Measurements from ENCODE around the gene LAMB4.
A peak's percentile ranks its signal among the peaks of the same experiment; 100 is the strongest.
"Not testable (repeated sequence)": the region's sequence is repeated elsewhere in the genome, so short reads cannot be mapped to it uniquely, and the experiment has no call there.

Gene LAMB4

DNA sequence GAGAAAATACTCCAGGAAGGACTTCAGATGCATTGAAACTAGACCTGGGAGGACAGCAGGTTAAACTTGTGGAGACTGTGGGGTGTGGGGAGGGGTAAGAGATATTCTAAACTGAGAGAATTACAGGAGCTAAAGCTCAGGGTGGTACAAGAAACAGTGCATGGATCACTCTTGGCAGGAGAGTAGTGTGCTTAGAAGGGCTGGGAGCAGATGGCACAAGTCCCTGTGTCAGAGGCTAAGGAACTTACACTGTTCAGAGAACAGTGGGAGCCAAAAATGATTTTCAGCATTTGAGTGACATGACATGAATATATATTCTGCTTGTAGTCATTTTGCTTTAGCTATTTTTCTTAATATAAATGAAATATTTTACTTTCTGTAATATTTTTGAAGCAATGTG lies 91.2 kb downstream of the LAMB4 start:
- DNase-seq = no peak

DNA sequence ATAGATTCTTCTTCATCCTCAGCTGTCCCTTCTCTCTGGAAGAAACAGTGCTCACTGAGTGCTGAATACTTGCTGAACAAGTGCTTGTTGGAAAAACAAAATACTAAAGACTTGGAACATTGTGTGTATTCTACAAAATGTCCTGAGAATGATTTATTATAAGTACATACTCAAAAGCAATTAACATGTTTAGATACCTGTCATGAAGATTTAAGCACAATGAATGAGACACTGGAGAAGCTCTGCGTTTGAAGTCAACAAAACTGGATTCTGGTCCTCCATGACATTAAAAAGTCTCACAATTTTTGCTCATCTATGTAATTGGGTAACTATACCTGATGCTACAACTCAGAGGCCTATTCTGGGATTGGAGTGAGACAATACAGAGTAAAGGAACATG lies 92.4 kb downstream of the LAMB4 start:
- no peak for DNase-seq

DNA sequence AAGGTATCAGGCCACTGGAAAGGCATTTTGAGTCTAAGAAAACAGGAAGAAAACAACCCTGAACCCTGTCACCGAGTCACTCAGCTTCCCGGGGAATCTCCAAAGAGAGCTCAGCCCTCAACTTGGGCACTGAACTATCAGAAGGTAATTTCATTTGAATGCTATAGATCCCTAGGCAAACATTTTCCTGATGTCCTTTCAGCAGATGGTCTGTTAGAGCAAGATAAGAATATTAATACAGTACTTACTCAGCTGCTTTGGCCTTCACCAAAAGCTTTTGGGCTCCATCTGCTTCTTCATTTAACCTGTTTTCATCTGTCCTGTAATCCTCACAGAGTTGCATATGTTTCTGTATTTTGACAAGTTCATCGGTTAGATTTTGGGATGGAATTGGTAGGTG lies 93.0 kb downstream of the LAMB4 start:
- DNase-seq = no peak

DNA sequence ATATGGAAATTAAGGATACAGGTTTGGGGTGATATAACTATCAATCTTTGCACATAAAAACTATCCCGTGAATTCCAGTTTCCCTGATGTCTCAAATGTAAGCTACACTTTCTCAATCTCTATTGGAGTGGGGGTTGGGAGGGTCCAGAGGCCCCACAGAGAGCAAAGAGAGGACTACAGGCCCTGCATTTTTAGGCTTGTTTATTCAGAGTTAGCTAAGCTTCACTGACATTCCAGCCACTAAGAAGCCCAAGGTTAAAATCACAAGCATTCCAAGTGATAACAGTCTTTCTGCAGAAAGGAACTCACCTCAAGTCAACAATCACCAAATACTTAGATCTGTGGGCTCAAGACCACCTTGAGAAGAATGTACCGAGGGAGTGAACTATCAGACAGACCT lies 95.6 kb downstream of the LAMB4 start:
- no peak for DNase-seq

DNA sequence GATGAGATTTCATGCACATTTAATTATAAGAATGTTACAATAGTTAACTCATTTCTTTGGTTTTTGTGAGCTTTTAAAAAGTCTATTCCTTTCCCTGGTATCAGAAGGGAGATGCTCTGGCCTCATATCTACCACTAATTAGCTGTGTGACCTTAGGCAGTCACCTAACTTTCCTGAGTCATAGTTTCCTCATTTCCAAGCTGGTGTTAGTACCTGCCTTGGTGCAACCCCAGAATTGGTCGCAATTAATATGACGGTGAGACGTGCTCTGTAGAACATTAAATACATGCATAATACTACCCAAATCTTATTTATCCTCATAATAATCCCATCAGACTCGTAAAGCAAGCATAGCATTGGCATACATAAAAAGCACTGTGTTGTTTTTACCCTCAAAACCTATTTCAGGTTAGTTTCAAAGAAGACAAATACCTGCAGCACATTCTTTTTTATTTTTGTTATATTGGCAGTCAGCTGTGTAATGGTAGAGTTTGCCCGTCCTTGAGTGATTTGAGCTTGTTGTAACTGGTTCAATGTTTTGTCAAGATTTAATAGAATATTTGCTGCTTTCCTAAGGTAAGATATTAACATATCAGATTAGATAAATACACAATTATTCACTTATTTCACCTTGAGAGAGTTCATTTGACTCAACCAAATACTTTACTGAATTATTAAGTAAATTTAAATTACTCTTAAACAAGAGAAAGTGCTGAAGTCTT lies 96.2 kb downstream of the LAMB4 start:
- DNase-seq = no peak

DNA sequence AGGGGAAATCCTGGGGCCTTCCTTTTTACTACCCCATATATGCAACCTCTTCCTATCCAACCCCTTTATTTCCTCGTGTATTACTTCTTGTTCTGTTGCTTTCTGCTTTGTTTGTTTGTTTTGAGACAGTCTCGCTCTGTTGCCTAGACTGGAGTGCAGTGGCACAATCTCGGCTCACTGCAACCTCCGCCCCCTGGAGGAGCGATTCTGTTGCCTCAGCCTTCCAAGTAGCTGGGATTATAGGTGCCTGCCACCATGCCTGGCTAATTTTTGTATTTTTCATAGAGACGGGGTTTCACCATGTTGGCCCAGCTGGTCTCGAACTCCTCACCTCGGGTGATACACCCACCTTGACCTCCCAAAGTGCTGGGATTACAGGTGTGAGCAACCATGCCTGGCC lies 96.9 kb downstream of the LAMB4 start:
- DNase-seq = not testable (repeated sequence)

DNA sequence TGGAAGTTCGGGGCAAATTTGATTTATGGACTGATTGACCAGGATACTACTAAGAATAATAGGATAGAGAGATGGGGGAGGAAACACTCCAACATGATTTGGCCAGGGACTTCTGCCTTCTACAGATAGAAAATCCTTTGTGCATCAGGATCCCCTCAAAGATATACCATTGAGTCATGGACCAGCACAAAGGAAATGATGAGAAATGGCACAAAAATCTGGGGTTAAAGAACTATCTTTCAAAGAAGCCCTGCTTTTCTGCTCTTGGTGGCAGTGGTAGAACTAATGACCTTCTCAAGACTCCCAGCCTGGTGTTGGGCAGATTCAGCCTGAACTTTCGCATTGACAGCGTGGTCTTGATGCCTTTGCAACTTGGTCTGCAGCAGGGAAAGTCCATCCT lies 99.6 kb downstream of the LAMB4 start:
- no peak for DNase-seq

DNA sequence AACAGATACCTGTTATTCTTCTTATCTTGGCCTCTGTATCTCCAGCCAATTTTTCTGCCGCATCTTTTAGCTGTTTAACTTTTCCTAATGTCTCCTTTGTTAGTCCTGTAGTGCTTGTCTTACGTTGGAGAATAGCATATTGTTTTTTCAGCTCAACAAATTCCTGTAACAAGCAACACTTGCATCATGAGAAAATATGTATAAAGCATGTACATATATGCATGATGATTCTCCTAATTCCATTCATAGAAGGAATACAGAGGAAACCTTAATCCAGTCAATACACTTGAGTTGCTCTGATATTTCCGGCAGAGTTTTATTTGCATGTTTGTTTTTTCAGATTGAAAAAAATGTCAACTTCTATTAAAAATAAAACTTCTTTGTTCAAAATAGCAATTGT lies 101.1 kb downstream of the LAMB4 start:
- no peak for DNase-seq

DNA sequence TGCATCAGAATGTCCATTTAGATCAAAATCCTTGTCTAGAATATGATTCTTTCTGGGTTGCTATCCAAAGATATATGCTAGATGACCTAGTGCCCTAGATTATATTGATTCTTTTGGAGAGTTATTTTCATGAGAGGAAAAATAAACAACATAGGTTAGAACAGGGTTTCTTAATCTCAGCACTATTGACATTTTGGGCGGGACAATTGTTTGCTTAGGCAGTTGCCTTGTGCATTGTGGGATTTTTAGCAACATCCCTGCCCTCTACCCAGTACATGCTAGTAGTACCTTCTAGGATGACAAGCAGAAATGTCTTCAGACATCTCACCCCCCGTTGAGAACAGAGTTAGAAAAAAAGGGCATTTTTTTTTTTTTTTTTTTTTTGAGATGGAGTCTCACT lies 102.0 kb downstream of the LAMB4 start:
- DNase-seq = no peak

DNA sequence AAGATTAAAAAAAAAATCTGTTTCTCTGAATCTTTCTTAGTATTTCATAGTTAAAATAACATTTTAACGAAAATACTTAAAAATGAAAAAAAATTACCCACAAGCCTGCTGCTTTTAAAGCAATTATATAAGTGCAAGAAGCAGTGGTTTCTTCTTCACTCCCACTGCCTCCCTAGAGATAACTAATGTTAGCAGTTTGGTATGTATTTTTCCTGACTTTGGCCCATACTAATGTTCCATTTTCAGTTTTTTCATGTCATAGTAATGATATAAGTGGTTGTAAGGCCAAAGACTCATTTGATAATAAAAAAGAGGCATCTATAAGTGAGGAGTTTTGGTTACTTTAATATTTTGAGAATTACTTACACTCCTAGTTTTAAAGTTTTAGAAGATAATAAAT lies 102.9 kb downstream of the LAMB4 start:
- no peak for DNase-seq

DNA sequence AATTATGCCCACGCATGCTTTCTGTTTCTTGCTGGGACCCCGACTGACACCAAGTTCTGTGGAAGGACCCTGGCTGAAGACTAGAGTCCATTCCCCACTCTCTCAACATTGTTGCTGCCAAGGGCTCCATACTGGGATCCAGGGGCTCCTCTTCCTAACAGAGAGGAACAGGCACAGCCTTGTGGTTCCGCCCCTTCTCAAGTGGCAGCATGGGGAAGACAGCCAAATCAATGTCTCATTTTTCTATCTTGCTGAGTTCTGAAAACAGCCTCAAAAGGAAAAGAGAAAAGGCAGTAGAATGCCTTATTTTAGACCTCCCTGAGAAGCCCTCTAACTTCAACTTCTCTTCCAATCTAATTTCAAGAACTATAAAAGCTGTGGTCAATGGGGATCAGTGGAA lies 103.5 kb downstream of the LAMB4 start:
- DNase-seq = no peak

DNA sequence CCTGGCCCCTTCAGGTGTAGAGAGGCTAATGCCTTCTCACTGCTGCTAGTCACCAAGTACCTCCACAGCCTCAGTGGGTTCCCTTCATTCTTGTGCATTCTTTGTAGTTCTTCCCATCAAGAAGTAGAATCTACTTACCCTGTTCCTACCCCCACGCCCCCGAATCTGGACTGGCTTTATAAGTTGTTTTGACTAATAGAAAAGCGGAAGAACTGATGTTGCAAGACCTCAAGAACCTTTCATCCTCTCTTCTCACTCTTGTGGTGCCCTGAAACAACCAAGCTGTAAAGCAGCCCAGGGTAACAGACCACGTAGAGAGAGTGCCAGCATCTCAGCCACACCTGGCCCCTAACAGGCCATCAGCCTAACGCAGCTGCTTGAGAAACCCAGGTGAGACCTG lies 104.0 kb downstream of the LAMB4 start:
- DNase-seq = peak; percentile 12

DNA sequence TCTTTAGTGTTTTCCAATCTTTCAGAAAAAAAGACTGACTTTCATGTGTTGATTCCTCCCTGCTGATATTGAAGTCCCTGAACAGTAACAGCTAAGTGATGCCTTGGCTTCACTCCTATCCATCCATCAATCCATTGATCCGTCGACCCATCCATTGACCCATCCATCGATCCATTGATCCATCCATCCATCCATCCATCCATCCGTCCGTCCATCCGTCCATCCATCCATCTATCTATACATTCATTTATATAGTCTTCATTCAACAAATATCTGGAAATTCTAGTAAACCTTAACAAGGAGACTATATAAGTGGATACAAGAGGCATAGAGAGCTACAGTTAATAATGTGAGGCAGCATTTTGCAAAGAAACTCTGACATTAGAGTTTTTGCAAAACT lies 105.6 kb downstream of the LAMB4 start:
- no peak for DNase-seq

DNA sequence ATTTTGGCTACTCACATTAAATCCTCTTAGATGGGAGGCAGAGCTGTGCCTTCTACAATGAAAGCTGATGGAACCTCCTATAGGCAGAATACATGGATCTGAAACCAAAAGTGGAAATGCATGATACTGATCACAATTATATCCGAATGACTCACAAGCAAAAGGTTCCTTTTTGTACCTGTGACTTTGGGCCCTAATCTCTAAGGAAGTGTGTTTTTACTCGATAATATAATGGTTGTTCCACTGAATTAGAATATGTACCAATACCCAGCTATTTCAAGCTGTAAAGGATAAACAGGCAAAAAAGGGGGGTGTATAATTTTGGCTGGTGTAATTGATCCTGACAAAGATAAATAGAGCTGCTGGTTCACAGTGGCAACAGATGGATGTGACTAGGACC lies 109.6 kb downstream of the LAMB4 start:
- DNase-seq = peak; percentile 49

DNA sequence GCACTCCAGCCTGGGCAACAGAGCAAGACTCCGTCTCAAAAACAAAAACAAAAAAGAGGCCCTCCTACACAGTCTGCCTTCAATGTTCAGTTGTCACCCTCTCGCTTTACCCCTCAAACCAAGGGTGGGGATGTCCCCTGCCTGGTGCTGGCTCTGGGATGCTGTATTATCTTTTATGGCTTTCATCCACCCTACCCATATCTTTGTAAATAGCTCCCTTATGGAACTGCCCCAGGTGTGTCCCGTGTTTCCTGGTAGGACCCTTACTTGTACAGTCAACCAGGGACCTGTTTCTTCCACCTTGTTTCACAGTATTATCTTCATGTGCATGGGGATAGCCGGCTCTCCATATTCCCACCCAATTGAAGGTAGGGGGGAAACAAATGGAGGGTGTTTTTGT lies 111.5 kb downstream of the LAMB4 start:
- no peak for DNase-seq

DNA sequence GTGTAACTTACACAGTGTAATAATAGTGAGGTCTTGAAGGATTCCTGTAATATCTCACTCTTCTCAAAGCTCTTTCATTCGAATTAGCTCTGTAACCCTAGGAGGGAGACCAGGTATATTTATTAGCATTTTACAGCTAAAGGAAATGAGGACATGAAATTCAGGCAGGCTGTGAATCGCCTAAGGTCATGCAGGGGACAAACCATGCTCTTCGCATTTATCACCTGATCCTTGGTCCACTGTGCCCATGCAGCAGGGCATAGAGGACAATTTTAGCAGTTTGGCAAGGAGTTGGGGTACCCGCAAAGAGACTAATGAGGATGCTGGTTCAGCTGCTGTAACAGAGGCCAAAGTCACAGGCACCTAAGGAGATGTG lies 112.4 kb downstream of the LAMB4 start:
- no peak for DNase-seq

DNA sequence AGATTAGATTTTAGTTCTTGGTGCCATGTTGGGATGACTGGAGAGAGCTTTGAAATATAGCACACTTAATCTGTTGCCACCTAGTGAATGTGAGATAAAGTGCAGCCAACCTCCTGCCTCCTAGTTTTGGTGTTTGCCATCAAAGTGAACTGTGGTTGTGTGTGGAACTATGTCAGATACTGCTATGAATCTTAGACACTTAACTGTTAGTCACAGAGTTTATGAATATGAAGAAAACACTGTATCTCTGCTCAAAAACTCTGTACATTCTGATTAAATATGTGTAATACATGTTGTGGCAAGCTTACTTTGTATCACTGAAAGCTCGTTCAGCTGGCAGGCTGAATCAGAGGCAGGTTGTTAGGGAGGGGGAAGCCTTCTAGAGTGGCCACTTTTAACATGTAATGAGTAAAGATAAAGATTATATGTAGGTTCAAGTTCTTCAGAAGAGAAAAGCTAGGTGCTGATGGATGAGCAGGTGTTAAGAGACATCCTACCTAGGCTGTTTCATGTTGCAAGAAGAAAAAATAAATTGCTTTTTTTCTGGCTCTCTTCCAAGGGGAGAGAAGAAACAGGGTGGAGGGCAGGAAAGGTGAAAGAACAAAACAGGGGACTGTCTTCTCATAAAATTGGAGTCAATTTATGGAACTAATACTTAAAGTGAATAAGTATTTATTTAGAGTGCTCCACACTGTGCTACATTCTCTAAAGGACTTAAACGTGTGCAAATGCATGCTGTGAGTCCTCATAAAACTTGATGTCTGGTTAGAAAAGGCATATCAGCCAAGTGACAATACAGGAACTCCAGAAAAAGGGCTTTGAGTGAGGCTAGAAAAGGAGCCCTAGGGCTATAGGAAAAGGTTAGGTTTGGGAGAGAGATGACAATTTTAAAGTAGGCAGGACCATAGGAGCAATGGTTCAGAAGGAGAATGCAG lies 113.1 kb downstream of the LAMB4 start:
- DNase-seq = no peak

DNA sequence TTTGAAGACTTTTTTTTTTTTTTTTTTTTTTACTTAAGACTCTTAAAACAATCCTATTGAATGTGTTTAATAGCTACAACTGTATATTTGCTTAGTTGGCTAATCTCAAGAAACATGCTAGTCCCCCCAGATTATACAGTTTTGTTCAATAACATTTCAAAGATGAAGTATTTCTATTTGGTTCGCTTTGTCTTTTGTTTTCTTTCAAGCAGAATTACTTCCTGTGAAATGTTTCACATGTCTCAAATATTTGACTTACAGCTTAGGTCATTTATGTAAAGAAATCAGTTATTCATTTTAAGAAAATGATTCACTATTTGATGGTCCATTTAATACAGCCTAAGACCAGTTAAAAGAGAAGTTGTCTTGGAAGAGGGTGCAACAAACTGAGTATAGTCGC lies 114.4 kb downstream of the LAMB4 start:
- DNase-seq = no peak

DNA sequence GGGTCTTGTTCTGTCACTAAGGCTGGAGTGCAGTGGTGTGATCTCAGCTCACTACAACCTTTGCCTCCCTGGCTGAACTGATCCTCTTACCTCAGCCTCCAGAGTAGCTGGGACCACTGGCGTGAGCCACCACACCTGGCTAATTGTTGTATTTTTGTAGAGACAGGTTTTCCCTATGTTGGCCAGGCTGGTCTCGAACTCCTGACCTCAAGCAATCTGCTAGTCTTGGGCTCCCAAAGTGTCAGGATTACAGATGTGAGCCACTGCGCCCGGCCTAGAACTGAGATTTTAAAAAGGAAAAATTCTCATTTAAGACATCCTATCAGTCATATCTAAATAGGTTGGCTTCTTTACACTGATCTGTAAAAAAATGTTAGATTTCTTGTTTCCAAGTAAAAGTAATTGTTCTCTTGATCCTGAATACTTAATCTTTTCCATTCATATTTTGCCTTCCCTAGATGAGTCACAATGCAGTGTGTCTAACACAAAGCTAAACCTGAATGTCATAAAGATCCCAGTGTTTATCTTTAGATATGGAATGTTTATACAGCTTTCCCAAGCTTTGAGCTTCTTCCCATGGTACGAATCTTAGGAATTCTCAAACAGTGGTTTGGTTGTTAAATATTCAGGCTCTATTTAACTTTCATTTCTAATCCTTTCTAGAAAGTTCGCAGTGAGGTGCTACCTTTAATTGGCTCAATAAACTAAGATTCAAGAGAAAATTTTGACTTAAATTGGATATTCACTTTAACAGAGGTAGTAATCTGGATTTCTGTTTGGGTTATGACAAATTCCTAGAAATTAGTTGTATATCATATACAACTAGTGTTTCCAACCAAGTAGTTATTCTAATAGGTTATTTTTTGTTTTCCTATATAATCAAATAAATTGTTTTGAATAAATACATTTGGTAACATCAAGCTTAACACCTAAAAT lies 115.1 kb downstream of the LAMB4 start:
- no peak for DNase-seq

DNA sequence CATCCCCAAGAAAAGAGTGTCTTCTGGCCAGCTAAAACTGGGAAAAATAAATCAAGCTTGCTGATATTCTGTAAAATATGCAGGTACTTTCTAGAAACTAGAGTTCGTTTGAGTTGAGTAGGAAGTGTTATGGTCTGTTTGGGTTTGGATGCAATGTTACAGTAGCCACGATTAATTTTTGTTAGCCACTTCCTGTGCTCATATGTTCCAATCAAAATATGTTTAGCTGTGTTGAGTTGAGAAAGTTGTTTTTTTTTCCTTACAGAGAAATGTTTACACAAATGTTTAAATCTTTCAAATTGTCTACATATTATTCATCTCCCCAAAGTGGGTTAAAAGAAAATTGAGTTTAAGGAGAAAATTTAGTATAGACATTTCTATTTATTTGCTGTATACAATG lies 115.9 kb downstream of the LAMB4 start:
- no peak for DNase-seq

DNA sequence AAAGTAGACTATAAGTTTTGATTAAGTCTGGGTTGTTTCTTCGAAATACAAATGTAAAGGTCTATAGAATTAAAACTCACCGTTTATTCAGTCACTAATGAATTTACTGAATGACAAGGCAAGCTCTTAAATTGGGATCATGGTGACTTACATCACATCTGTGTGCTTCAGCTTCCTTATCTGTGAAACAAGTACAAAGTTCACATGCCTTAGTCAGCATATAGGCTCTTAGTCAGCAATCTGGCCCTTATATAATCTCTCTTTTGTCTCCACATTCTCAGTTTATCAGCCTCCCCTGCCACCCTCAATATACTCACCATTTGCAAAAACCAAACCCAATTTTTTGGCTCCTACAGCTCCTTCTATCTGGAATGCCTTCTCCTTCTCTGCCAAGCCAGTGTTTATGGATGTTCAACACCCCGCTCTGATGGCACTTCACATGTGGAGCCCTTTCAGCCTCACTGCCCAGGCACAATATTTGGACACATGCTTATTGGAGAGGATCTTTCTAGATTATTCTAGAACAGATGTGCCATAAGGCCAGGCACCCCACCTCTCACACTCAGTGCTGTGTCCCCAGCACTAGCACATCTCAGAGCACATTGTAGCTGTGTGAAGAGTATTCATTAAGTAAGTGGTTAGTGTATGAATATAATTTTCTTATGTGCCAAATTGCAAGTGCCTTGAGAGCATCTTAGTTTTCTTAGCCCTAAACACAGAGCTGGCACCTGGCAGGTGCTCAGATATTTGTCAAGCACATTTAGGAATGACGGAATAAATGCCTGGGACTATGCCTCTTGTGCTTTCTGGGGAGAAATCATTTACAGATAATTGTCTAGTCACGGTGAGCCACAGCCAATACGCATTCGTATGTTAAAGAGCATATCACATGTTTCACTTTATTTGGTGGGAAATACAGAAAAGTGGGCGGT lies 117.4 kb downstream of the LAMB4 start:
- peak; percentile 55 for DNase-seq

DNA sequence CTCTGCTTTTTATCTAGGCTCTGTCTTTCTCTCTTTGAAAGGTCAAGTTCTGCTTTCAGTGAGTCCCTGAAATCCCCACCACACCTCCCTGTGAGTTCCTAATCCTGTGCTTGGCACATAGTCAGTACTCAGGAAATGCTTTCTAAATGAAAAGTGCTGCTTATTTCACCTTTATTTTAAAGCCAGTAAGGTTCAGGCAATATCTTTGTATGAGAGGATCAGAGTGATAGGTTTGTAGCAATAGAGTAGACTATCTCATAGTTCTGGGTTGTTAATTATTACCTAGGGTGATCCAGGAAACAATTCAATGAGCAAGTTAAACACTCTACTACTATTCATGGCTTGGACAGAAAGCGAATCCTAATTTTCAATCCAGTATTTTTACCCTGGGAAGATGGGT lies 119.8 kb downstream of the LAMB4 start:
- DNase-seq = peak; percentile 39

Measured in inflammatory macrophage treated with lipopolysaccharide for 4 hours (primary cell).